Embryonic facial prominence (tissue), 1 donor: ENCODE data around the gene AKNAD1.
"Not testable (repeated sequence)": the region's sequence is repeated elsewhere in the genome, so short reads cannot be mapped to it uniquely, and the experiment has no call there.

Experiments used
- DNase-seq: peaks from one replicate; pipeline ENCODE4 v3.0.0-alpha.2; 2016; ENCODE audit errors: extremely low spot score

The AKNAD1 gene

GRCh38 chr1:108856994-108857393 lies at the start of gene AKNAD1:
Gene AKNAD1, minus strand, starts transcription at chr1:108857094. Its CDS starts 4,430 bp downstream, at chr1:108852664.
- no peak for DNase-seq

GRCh38 chr1:108901106-108901505 lies 44.2 kb upstream of the AKNAD1 start:
- DNase-seq: no peak

- peak; percentile 53 for DNase-seq
Measured at GRCh38 chr1:108897865-108898720, 41.2 kb upstream of the AKNAD1 start.

GRCh38 chr1:108896146-108897145 lies 39.6 kb upstream of the AKNAD1 start:
- DNase-seq: no peak

GRCh38 chr1:108893141-108893530 lies 36.2 kb upstream of the AKNAD1 start:
- no peak for DNase-seq

GRCh38 chr1:108892356-108893140 lies 35.7 kb upstream of the AKNAD1 start:
- no peak for DNase-seq

- no peak for DNase-seq
Measured at GRCh38 chr1:108889706-108890384, 33.0 kb upstream of the AKNAD1 start.

- DNase-seq: not testable (repeated sequence)
Measured at GRCh38 chr1:108889006-108889645, 32.2 kb upstream of the AKNAD1 start.

- no peak for DNase-seq
Measured at GRCh38 chr1:108886292-108886691, 29.4 kb upstream of the AKNAD1 start.

- DNase-seq: no peak
Measured at GRCh38 chr1:108884968-108885367, 28.1 kb upstream of the AKNAD1 start.

- DNase-seq: no peak
Measured at GRCh38 chr1:108882837-108883236, 25.9 kb upstream of the AKNAD1 start.

- no peak for DNase-seq
Measured at GRCh38 chr1:108881369-108881768, 24.5 kb upstream of the AKNAD1 start.

- no peak for DNase-seq
Measured at GRCh38 chr1:108880850-108881249, 24.0 kb upstream of the AKNAD1 start.

- no peak for DNase-seq
Measured at GRCh38 chr1:108878678-108879077, 21.8 kb upstream of the AKNAD1 start.

- no peak for DNase-seq
Measured at GRCh38 chr1:108878160-108878469, 21.2 kb upstream of the AKNAD1 start.

GRCh38 chr1:108877348-108878159 lies 20.7 kb upstream of the AKNAD1 start:
- DNase-seq: no peak

- DNase-seq: no peak
Measured at GRCh38 chr1:108871050-108871724, 14.3 kb upstream of the AKNAD1 start.

- no peak for DNase-seq
Measured at GRCh38 chr1:108865316-108865910, 8.5 kb upstream of the AKNAD1 start.

- no peak for DNase-seq
Measured at GRCh38 chr1:108863984-108864383, 7.1 kb upstream of the AKNAD1 start.
